HepG2 (cell line): ENCODE data around the gene RAMAC. TPM values are rescaled to one million over a fixed set of nuclear protein-coding genes. Genes with fewer than 3 reads are reported as not detected.

Source experiments
- AGO2 ChIP-seq: fragments of 200-400 bp; formaldehyde crosslinking; optimal IDR thresholded peaks from 2 replicates; pipeline ENCODE3; 2017; ENCODE audit warnings: mild to moderate bottlenecking, low read depth, low read length, moderate library complexity
- CBX5 ChIP-seq: sonication (generic); formaldehyde crosslinking; IDR thresholded peaks from 2 replicates; pipeline ENCODE4 v1.4.0; 2020; ENCODE audit warnings: missing genetic modification reagents, borderline replicate concordance
- CC2D1A ChIP-seq: sonication (generic); formaldehyde crosslinking; IDR thresholded peaks from 2 replicates; pipeline ENCODE4 v1.8.1; 2023; ENCODE audit warnings: mild to moderate bottlenecking, missing genetic modification reagents
- FLYWCH1 ChIP-seq: sonication (generic); formaldehyde crosslinking; IDR thresholded peaks from 2 replicates; pipeline ENCODE4 v1.8.1; 2023; ENCODE audit warnings: mild to moderate bottlenecking, missing genetic modification reagents
- HOXA3 ChIP-seq: sonication (generic); formaldehyde crosslinking; IDR thresholded peaks from 2 replicates; pipeline ENCODE4 v1.5.0; 2020; ENCODE audit warnings: missing genetic modification reagents
- KDM2A ChIP-seq: sonication (generic); formaldehyde crosslinking; IDR thresholded peaks from 2 replicates; pipeline ENCODE4 v1.4.0; 2020; ENCODE audit warnings: low read depth, missing genetic modification reagents, borderline replicate concordance
- KLF11 ChIP-seq: IDR thresholded peaks from 2 replicates; pipeline ENCODE4 v1.6.1; 2016; ENCODE audit warnings: missing compliant biosample characterization
- KLF9 ChIP-seq: IDR thresholded peaks from 2 replicates; pipeline ENCODE4 v1.6.1; 2016; ENCODE audit warnings: low read depth
- MTA1 ChIP-seq: sonication (generic); formaldehyde crosslinking; IDR thresholded peaks from 2 replicates; pipeline ENCODE4 v1.4.0; 2020; ENCODE audit warnings: missing genetic modification reagents, mild to moderate bottlenecking, borderline replicate concordance
- NFIB ChIP-seq: sonication (generic); formaldehyde crosslinking; IDR thresholded peaks from 2 replicates; pipeline ENCODE4 v1.9.0; 2021; ENCODE audit warnings: missing genetic modification reagents, mild to moderate bottlenecking, borderline replicate concordance
- RBFOX2 ChIP-seq: fragments of 200-400 bp; formaldehyde crosslinking; IDR thresholded peaks from 2 replicates; pipeline ENCODE4 v1.6.1; 2017; ENCODE audit warnings: low read depth, mild to moderate bottlenecking, low read length
- RFX3 ChIP-seq: IDR thresholded peaks from 2 replicates; pipeline ENCODE4 v1.6.1; 2016; ENCODE audit warnings: missing biosample characterization, missing genetic modification reagents
- SETDB1 ChIP-seq: sonication (generic); formaldehyde crosslinking; IDR thresholded peaks from 2 replicates; pipeline ENCODE4 v1.5.1; 2020; ENCODE audit warnings: missing genetic modification reagents, mild to moderate bottlenecking, borderline replicate concordance
- SMYD3 ChIP-seq: sonication (generic); formaldehyde crosslinking; IDR thresholded peaks from 2 replicates; pipeline ENCODE4 v1.8.1; 2023; ENCODE audit warnings: mild to moderate bottlenecking, missing genetic modification reagents
- XRCC5 ChIP-seq: fragments of 200-400 bp; formaldehyde crosslinking; optimal IDR thresholded peaks from 2 replicates; pipeline ENCODE3; 2017; ENCODE audit warnings: mild to moderate bottlenecking, low read length
- ZMYM3 ChIP-seq: sonication (generic); formaldehyde crosslinking; IDR thresholded peaks from 2 replicates; pipeline ENCODE4 v1.5.1; 2020; ENCODE audit warnings: mild to moderate bottlenecking, missing genetic modification reagents
- ZNF296 ChIP-seq: sonication (generic); formaldehyde crosslinking; conservative IDR thresholded peaks from 2 replicates; pipeline ENCODE4 v1.5.0; 2020; ENCODE audit warnings: mild to moderate bottlenecking, missing genetic modification reagents
- ZNF562 ChIP-seq: sonication (generic); formaldehyde crosslinking; IDR thresholded peaks from 2 replicates; pipeline ENCODE4 v1.8.0; 2022; ENCODE audit warnings: missing genetic modification reagents, borderline replicate concordance
- ZNF720 ChIP-seq: sonication (generic); formaldehyde crosslinking; IDR thresholded peaks from 2 replicates; pipeline ENCODE4 v1.4.0; 2020; ENCODE audit warnings: missing genetic modification reagents
- ZNF790 ChIP-seq: sonication (generic); formaldehyde crosslinking; IDR thresholded peaks from 2 replicates; pipeline ENCODE4 v1.8.0; 2022; ENCODE audit warnings: missing genetic modification reagents, mild to moderate bottlenecking, borderline replicate concordance
- ZSCAN30 ChIP-seq: sonication (generic); formaldehyde crosslinking; IDR thresholded peaks from 2 replicates; pipeline ENCODE4 v1.5.0; 2020; ENCODE audit warnings: mild to moderate bottlenecking, missing genetic modification reagents
- polyA plus RNA-seq, 8 experiments: library from polyadenylated mRNA; depleted of rRNA in 3 of 8; stranded (reverse) in 7 of 8; unstranded in 1 of 8; fragments of >200 nt; fragmentation: Illumina TruSeq in 4 of 8; extraction: Trizol in 4 of 8; gene quantifications; 2 replicates each; pipeline versions ENCODE4 v1.2.1 to v1.2.3, GENCODE V29; 2011 to 2016; ENCODE audit warnings: low read depth in 4 of 8, missing spikeins in 1 of 8, mixed read lengths in 1 of 8; ENCODE audit not compliant: insufficient read depth in 1 of 8
- total RNA-seq, 5 experiments: library from RNA; depleted of rRNA; stranded (reverse); fragments of >200 nt; fragmentation: Illumina TruSeq; extraction: Trizol; gene quantifications; 2 replicates each; pipeline ENCODE4 v1.2.3, GENCODE V29; 2016; ENCODE audit warnings: low read depth in 1 of 5
- TF ChIP-seq, protein P1 (sequence below): sonication (generic); formaldehyde crosslinking; IDR thresholded peaks from 2 replicates; pipeline ENCODE4 v1.5.0; 2020; ENCODE audit warnings: mild to moderate bottlenecking, missing genetic modification reagents, borderline replicate concordance
- TF ChIP-seq, protein P2 (sequence below): sonication (generic); formaldehyde crosslinking; conservative IDR thresholded peaks from 2 replicates; pipeline ENCODE4 v1.4.0; 2020; ENCODE audit warnings: missing genetic modification reagents
- TF ChIP-seq, protein P3 (sequence below): sonication (generic); formaldehyde crosslinking; IDR thresholded peaks from 2 replicates; pipeline ENCODE4 v1.5.0; 2020; ENCODE audit warnings: missing genetic modification reagents

RAMAC gene
- total and polyA plus RNA-seq, 2 of the 13 experiments (the other 11 are each of a cell fraction or from before 2014, with no cell fraction given), result 22.2 to 45.9 TPM

DNA sequence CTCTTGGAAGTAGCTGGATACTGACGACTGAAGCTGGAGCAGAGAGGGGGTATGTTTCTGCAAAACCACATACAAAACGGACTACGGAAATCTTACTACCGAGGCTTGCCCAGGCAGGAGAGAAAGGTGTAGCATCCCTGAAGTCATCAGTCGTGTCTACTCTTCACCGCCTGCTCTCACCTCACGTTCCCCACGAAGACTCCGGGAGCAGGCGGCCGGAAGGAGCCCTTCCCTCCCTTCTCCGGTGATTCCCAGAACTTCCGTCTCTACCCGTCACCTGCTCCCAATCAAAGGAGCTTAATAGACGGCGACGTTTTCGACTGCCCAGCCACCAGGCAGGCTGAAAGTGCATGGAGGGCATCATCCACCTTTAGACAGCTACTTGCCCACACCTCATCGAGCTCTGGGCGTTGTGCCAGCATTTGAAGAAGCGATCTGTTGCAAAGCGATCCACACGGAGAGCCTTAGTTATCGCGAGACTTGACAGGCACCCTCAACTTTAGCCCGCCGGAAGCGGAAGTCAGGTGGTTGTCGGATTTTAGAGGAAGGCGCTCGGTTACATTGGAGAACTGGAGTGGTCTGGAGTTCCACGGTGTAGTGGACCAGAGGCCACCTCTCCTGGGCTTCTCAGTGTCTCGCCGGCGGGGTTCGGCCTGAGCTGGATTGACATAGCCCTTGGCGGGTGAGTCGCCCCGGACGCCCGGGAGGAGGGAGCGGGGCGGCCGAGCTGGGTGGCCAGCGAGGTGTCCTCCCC lies at the start of gene RAMAC (continued):
- TF ChIP-seq, protein P1, sequence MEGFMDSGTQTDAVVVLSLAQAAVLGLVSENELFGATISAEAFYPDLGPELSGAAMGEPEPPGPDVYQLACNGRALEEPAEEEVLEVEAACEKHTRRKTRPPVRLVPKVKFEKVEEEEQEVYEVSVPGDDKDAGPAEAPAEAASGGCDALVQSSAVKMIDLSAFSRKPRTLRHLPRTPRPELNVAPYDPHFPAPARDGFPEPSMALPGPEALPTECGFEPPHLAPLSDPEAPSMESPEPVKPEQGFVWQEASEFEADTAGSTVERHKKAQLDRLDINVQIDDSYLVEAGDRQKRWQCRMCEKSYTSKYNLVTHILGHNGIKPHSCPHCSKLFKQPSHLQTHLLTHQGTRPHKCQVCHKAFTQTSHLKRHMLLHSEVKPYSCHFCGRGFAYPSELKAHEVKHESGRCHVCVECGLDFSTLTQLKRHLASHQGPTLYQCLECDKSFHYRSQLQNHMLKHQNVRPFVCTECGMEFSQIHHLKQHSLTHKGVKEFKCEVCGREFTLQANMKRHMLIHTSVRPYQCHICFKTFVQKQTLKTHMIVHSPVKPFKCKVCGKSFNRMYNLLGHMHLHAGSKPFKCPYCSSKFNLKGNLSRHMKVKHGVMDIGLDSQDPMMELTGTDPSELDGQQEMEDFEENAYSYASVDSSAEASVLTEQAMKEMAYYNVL (CRISPR knock-in tag), result 0 out of 2 replicates have a peak, but pooled peaks have one; percentile 49
- no peak for TF ChIP-seq RFX3 (CRISPR knock-in tag)
- no peak for TF ChIP-seq ZNF720 (CRISPR knock-in tag)
- peak; percentile 10; the same call in 1 of the 2 replicates for TF ChIP-seq NFIB (CRISPR knock-in tag)
- TF ChIP-seq AGO2, result peak; percentile 47
- TF ChIP-seq MTA1 (CRISPR knock-in tag), result no peak
- peak; percentile 54; the same call in 1 of the 2 replicates for TF ChIP-seq CBX5 (CRISPR knock-in tag)
- peak; percentile 55 for TF ChIP-seq ZMYM3 (CRISPR knock-in tag)
- TF ChIP-seq, protein P2, sequence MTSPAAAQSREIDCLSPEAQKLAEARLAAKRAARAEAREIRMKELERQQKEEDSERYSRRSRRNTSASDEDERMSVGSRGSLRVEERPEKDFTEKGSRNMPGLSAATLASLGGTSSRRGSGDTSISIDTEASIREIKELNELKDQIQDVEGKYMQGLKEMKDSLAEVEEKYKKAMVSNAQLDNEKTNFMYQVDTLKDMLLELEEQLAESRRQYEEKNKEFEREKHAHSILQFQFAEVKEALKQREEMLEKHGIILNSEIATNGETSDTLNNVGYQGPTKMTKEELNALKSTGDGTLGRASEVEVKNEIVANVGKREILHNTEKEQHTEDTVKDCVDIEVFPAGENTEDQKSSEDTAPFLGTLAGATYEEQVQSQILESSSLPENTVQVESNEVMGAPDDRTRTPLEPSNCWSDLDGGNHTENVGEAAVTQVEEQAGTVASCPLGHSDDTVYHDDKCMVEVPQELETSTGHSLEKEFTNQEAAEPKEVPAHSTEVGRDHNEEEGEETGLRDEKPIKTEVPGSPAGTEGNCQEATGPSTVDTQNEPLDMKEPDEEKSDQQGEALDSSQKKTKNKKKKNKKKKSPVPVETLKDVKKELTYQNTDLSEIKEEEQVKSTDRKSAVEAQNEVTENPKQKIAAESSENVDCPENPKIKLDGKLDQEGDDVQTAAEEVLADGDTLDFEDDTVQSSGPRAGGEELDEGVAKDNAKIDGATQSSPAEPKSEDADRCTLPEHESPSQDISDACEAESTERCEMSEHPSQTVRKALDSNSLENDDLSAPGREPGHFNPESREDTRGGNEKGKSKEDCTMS (CRISPR knock-in tag), result no peak
- peak; percentile 90; the same call in 1 of the 2 replicates for TF ChIP-seq SETDB1 (CRISPR knock-in tag)
- no peak for TF ChIP-seq CC2D1A (CRISPR knock-in tag)
- no peak; the same call in 1 of the 2 replicates for TF ChIP-seq KLF9 (CRISPR knock-in tag)
- peak; percentile 62 for TF ChIP-seq RBFOX2
- TF ChIP-seq ZSCAN30 (CRISPR knock-in tag), result peak; percentile 68; the same call in 1 of the 2 replicates
- peak; percentile 58 for TF ChIP-seq XRCC5
- TF ChIP-seq KLF11, result peak; percentile 90
- TF ChIP-seq ZNF562 (CRISPR knock-in tag), result peak; percentile 86; the same call in 1 of the 2 replicates
- TF ChIP-seq KDM2A (CRISPR knock-in tag), result peak; percentile 91; the same call in 1 of the 2 replicates
- no peak for TF ChIP-seq SMYD3 (CRISPR knock-in tag)
- peak; percentile 92; the same call in 1 of the 2 replicates for TF ChIP-seq FLYWCH1 (CRISPR knock-in tag)
- TF ChIP-seq HOXA3 (CRISPR knock-in tag), result 0 out of 2 replicates have a peak, but pooled peaks have one; percentile 53
- TF ChIP-seq ZNF790 (CRISPR knock-in tag), result peak; percentile 89; the same call in 1 of the 2 replicates
- TF ChIP-seq, protein P3, sequence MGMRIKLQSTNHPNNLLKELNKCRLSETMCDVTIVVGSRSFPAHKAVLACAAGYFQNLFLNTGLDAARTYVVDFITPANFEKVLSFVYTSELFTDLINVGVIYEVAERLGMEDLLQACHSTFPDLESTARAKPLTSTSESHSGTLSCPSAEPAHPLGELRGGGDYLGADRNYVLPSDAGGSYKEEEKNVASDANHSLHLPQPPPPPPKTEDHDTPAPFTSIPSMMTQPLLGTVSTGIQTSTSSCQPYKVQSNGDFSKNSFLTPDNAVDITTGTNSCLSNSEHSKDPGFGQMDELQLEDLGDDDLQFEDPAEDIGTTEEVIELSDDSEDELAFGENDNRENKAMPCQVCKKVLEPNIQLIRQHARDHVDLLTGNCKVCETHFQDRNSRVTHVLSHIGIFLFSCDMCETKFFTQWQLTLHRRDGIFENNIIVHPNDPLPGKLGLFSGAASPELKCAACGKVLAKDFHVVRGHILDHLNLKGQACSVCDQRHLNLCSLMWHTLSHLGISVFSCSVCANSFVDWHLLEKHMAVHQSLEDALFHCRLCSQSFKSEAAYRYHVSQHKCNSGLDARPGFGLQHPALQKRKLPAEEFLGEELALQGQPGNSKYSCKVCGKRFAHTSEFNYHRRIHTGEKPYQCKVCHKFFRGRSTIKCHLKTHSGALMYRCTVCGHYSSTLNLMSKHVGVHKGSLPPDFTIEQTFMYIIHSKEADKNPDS, result no peak
- no peak; the same call in 1 of the 2 replicates for TF ChIP-seq ZNF296 (CRISPR knock-in tag)
